C1 segment of cervical spinal cord (tissue), 14 donors: ENCODE results near the gene PHC2.

ENCODE experiments used
- DNase-seq, 14 donors: peaks; one replicate each; lab custom pipeline; 2025; lab: John Stamatoyannopoulos, UW

Gene PHC2

DNA sequence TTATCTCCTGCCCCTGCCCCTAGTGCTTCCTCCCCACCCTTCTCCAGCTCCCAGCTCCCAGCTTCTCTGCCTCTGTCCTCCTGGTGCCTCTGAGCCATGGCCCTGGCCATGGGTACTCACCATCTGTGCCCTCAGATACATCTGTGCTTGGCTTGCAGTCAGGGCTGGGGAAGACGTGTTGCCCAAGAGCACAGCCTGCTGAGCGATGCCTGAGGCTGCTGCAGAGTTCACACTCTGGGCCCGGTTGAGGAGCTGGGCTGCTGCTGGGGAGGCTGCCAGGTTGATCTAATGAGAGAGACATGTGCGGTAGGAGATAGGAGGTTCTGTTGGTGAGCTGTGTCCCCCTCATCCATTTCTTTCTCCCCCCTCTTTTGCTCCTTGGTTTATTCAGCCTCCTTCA lies 60.6 kb downstream of the PHC2 start:
- DNase-seq, result peak in 1 of 14 donors; percentile 41

- no peak for DNase-seq
Observed at GRCh38 chr1:33369764-33370163, 61.1 kb downstream of the PHC2 start.

DNA sequence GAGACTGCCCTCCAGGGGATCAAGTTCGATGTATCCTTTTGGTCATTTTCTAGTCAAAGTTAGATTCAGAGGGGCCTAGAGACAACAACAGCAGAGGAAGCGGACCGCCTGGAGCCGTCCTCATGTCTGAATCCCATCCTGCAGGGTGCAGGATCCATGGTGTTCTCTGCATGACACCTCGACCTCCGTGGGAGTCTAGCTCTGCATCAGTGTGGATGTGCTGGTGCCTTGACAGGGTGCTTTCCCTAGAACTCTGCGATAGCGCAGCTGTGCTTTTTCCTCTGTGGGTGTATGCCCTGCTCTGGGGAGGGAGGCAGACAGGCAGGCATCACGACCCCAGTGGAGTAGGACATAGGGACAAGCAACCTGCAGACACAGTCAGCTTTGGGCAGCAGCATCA lies 61.8 kb downstream of the PHC2 start:
- DNase-seq, result no peak

- DNase-seq, result no peak
Observed at GRCh38 chr1:33368431-33368830, 62.5 kb downstream of the PHC2 start.

GRCh38 chr1:33367485-33368405 lies 63.1 kb downstream of the PHC2 start:
- DNase-seq, result peak; percentile 29 to 92 (median 80)

DNA sequence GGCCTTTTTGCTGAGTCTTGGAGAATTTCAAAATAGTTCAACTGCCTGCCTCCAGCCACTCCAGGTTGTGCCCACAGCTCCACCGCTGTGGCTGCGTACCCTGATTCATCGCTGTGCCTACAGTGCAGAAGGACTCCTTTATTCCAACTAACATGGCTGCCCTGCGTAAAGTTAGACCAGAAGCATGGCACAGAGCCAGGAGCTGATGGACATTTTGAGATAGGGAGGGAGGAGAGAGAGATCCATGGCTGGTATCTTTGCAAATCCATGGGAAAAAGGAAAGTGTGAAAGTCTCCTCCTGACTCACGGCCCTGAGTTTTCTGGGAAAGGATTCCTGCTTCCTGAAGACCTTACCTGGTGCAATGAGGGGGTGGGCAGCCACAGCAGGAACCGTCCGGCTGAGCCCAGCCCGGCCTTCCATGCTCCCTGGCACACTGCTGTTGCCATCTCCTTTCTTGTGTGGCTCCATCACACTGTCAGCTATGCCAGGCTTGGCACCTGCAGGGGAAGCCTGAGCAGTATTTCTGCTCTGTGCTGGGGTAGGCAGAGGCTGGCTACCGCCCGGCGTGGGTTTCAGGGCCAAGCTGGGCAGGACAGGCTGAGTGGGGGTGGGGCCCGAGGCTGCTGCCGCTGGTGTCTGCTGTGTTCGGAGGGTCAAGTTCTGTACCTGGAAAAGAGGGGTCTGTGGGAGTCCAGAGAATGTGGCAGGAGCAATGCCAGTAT lies 64.0 kb downstream of the PHC2 start:
- peak in 5 of 14 donors; percentile 48 to 60 (median 58) for DNase-seq

DNA sequence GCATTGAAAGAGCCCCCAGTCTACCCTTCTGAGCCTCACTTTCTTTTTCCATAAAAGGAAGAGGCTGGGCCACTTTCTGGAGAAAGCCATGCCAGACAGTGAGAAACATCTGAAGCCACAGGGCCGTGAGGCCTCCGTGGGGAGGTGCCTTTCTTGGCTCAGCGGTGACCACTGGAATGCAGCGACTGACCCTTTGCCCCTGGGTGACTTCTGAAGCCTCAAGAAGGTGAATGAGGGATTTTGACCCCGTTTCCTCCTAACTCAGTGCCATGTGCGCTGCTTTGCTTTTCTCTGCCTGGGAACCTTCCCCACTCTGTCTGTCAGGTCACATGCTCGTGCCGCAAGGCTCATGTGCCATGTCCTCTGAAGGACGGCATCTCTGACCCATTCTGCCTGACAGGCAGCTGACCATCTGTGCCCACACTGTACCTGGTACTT lies 65.3 kb downstream of the PHC2 start:
- DNase-seq, result peak in 7 of 14 donors; percentile 16 to 72 (median 26)

DNA sequence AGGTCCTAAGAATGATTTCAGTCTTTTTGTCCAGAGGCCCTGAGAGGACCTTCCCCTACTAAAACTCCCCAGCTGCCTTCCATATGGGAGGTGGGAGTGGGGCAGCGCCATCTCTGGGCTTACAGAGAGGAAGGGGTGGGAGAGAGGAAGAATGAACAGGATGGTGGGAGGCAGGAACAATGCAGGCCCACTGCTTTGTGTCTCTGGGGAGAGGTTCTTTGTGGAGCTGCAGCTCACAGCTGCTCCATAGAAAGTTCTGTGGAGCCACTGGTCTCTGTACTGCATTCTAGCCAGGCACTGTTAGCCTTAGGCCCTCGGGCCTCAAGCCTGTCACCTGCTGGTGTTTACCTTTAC lies 66.4 kb downstream of the PHC2 start:
- peak in 3 of 14 donors; percentile 43 to 67 (median 48) for DNase-seq

DNA sequence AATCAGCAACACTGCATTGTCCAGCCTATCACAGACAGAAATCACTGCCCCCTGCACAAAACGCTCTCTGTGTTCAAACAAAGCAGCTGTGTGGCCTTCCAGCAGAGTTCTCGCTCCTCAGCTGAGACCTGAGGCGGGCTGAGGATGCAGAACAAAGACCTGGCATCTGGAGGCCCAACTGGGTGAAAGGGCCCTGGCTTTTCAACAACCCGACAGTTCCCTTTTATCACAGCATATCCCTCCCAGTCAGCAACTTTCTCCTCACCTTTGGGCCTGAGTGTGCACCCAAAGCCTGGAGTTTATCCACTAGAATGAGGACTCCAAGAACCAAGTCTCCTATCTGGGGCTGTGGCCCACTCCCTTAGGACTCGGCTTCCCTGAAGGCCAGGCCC lies 67.4 kb downstream of the PHC2 start:
- DNase-seq, result peak in 12 of 14 donors; percentile 30 to 85 (median 63)

GRCh38 chr1:33363021-33363420 lies 67.9 kb downstream of the PHC2 start:
- no peak for DNase-seq

DNA sequence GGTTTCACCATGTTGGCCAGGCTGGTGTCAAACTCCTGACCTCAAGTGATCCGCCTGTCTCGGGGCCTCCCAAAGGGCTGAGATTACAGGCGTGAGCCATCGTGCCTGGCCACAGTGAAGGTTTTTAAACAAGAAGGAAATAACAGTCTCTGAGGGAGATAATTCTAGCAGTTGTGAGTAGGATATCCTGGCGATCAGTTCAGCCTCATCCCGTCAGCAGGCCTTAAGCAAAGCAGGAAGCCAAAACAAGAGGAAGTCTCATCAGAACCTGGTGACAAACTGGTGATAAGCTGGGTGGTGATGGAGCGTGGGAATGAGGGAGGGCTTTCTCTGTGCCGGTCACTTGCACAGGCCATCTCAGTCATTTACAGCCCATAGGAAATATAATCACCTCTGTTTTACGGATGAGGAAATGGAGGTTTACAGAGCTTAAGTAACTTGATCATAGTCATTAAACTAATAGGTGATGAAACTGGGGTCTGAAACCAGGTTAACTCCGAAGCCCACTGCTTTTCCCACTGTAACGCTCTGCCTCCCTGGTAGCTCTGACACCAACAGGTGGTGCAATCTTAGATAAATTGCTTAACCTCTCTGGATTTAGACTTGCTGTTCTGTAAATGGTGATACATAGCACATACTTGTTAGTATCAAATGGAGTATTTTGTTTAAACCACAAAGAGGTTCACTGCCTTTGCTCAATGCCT lies 69.2 kb downstream of the PHC2 start:
- DNase-seq, result peak in 2 of 14 donors; percentile 17 to 20

DNA sequence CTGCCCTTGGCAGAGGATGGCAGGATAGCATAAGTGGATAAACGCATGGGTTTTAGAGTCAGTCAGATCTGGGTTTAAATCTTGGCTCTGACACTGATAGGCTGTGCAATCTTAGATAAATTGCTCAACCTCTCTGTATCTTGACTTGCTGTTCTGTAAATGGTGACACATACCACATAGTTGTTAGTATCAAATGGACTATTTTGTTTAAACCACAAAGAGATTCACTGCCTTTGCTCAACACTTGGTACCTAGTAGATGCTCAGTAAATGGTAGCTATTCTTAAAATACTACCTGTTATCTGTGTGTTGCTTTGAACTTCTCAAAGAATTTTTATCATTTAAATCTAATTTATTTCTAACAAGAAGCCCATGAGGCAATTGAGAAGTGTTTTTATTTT lies 70.5 kb downstream of the PHC2 start:
- no peak for DNase-seq

DNA sequence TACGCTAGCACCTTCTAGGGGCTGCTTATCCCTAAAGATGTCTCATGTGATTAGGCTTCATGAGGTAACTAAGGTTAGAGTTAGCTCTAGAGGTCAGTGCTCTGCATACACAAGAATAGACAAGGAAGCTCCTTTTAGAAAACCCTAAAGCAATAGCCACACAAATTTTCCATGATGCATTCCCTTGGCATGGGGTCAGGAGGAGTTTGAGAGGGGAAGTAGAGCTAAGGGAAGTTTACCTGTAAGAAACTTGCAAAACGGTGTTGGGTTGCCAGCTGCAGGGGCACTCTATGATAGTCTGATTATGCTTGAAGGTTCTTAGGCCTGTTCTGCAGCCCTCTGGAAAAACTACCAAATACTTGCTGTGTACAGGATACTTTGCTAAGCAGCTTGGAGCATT lies 71.0 kb downstream of the PHC2 start:
- no peak for DNase-seq

- DNase-seq, result no peak
Observed at GRCh38 chr1:33358795-33359503, 71.9 kb downstream of the PHC2 start.

DNA sequence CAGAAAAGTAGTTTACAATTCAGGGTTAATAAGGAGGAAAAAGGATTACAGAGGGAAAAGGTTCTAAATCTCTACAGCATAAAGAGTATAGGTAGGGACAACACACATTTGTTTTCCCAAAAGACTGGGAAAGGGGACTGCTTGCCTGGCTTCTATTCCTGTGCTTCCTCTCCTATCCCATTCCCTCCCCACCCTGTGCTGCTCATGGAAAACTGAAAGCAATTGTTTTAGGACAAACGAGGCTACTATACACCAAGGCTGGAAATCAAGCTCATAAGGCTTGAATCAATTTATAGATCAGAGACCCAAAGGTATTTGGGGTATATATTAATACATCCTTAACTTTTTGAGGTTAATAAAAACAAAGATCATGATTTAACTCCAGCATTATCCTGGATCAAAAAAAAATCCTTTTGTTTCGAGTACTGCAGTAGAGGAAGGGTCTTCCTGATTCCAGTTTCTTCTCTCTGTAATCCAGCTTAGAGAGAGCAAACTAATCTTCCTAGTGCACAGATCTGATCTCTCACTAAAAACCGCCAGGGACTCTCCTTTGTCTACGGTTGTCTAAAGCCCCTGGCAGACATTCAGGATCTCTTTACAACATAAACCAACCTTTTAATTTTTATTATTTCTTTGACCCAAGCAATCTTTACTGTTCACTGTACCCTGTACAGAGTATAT lies 72.6 kb downstream of the PHC2 start:
- no peak for DNase-seq

- no peak for DNase-seq
Observed at GRCh38 chr1:33357099-33357498, 73.8 kb downstream of the PHC2 start.

- no peak for DNase-seq
Observed at GRCh38 chr1:33354707-33355316, 76.1 kb downstream of the PHC2 start.

GRCh38 chr1:33353531-33353930 lies 77.4 kb downstream of the PHC2 start:
- no peak for DNase-seq

DNA sequence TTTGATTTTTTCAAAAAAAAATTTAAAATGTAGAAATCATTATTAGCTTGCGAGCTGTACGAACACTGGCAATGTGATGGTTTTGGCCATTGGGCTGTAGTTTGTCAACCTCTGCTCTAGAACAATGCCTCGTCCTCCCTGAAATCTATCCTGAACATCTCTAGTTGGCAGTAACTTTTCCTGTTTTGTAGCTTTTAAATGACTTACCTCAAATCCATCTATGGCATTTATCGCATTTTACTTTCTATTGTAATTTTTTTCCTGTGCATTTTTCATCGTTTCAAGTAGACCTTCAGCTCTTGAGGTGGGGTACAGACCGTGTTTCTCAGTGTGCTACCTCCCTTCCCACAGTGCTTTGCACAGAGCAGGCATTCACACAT lies 79.6 kb downstream of the PHC2 start:
- no peak for DNase-seq

- DNase-seq, result no peak
Observed at GRCh38 chr1:33350611-33351280, 80.1 kb downstream of the PHC2 start.
